GM19455 (cell line): ENCODE results near the gene MCM3.

ENCODE experiments used
- ATAC-seq: cut with Tn5 transposase; IDR thresholded peaks from one replicate; pipeline ENCODE4 v1.9.1; 2021; ENCODE audit not compliant: unreplicated experiment

MCM3 gene

DNA sequence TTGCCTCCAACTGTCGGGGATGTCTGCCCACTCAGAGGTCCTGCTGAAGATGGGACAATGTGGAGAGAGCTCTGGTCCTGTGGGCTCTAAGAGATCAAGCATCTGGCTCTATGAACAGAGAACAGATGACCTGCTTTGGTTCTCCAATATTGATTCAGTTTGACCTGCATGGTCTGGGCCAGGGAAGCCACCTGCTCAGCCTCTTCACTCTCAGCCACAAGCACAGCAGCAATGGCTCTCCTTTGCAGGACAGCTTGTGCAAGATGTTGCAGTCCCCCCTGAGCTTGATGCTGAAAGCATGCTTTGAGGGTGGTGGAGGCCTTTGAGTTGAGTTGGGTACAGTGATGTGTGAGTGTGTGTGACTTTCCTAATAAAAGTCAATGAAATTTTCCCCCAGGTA is 18.6 kb upstream of the MCM3 start:
- ATAC-seq: no peak

DNA sequence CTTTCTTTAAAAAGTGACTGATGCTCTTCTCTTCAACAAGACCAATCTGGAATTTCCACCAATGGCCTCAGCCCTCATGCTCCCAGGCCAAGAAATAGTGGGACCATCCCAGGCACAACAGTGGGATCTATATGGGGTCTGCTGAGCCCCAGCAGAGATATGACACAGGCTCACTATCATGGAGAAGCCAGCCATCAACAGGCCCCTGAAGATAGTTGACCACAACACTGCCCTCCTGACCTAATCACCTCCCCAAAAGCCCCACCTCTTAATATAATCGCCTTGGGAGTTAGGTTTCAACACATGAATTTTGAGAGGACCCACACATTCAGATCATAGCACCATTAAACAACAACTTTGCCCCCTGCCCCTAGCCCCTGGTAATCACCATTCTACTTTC is 16.8 kb upstream of the MCM3 start:
- ATAC-seq: no peak

DNA sequence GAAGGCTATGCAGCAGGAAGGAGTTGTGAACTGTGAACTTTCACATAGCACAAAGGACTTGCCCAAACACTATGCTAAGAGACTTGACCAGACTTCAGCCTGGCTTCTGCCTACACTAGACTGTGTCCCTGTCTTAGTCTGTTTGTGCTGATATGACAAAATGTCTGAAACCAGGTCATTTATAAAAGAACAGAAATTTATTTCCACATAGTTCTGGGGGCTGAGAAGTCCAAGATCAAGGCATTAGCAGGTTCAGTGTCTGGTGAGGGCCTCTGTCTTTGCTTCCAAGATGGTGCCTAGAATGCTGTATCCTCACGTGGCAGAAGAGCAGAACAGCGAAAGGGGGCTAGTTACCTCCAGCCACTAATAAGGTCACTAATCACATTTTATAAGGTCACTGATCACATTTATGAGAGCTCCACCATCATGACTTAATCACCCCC is 16.0 kb upstream of the MCM3 start:
- no peak for ATAC-seq

DNA sequence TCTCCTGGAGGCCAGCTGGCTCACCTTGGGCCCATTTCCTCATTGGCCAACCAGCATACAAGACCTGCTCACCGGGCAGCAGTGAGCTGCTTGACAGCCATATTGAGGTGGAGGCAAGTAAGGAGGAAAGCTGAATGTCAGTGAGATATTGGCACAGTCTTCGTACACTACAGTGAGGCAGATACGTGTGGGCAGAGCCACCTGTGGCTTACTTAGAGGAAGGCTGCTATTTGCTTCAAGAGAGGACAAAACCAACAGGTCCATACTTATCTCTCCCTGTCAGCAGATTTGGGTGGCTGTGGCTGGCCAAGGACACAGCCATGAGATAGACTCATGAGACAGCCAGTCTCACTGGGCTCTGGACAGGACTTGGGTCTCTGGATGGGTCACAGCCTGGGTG is 15.1 kb upstream of the MCM3 start:
- ATAC-seq: no peak

DNA sequence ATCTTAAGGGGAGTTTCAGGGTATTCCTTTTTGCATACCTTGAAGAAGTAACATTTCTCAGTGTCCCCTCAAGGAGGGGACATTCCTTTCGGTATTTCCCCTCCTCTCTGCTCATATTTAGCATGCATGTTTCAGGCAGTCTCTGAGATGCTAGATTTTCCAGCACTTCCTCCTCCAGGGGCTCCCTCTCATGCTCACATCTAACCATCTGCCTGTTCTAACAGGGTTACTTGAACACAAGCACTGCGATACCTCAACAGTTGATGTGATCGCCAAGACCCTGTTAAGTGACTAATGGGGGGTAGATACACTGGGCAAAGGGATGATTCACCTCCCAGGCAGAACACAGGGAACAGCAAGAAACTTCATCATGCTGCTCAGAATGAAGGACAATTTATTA is 12.9 kb upstream of the MCM3 start:
- no peak for ATAC-seq

DNA sequence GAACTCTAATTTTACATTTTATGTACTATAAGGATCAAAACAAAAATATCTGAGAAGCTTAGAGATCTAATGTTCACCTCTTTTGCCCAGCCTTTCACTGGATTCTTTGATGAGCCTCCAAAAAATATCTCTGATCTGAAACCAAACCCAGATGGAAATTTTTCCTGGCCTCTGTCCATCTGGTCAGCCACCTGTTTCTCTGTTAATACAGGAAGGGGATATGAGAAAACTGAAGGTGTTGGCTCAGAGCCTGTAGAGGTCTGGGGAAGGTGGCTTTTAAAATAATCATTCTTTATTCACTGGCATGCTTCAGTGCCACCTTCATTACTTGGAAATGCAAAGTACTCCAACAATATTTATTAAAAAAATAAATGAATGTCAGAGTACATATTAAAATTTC is 8.5 kb upstream of the MCM3 start:
- no peak for ATAC-seq

DNA sequence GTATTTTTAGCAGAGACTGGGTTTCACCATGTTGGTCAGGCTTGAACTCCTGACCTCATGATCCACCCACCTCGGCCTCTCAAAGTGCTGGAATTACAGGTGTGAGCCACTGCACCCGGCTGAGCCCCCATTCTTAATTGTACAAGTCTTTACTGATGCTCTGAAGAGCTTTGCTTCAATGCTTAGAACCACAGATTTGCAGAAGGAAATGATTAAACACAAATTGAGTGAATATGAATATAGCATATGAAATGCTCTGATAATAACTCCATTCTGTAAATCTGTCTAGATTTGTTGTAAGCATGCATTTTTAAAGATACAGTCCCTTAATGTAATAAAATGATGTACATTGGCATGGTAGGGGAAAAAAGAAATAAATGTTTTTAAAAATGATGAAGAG is 4.3 kb upstream of the MCM3 start:
- ATAC-seq: no peak

DNA sequence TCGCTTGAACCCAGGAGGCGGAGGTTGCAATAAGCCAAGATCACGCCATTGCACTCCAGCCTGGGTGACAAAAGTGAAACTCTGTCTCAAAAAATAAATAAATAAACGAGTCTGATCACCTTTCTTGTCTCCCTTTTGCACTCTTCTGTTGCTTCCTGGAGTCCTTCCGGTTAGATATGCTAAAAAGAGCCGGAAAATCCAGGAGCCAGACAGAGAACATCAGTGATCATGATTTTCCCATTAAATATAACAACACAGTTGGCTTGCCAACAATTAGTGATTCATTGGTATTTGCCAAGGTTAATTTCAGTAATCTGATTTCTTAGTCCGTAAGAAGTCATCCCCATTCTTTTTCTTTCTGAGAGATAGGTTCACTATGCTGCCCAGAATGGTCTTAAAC is 3.7 kb upstream of the MCM3 start:
- no peak for ATAC-seq

DNA sequence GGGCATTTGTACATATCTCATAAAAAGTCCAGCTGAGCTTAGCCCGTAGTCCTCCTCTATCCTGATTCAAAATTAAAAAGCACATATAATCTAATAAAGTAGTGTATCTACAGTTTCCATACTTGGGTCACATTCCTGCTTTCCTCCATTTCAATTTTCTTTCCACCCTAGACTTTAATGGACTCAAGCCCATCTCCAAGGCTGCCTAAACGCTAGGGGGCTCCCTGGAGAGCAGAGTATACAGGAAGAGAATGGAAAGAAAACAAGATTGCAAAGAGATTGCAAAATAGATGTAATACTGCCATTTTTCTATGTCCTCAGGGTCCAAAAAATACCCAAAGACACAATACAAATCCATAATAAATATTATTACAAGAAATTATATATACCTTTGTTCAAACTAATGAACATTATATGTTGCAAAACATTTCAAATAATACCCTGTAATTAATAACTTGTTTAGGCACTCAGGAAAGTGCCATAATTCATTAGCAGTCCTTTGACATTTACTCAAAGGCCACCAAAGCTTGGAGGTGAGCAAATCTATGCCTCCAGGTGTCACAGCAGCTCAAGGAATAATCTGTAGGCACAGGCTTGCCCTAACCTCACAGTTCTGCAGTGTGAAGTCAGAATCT is 2.4 kb upstream of the MCM3 start:
- no peak for ATAC-seq

DNA sequence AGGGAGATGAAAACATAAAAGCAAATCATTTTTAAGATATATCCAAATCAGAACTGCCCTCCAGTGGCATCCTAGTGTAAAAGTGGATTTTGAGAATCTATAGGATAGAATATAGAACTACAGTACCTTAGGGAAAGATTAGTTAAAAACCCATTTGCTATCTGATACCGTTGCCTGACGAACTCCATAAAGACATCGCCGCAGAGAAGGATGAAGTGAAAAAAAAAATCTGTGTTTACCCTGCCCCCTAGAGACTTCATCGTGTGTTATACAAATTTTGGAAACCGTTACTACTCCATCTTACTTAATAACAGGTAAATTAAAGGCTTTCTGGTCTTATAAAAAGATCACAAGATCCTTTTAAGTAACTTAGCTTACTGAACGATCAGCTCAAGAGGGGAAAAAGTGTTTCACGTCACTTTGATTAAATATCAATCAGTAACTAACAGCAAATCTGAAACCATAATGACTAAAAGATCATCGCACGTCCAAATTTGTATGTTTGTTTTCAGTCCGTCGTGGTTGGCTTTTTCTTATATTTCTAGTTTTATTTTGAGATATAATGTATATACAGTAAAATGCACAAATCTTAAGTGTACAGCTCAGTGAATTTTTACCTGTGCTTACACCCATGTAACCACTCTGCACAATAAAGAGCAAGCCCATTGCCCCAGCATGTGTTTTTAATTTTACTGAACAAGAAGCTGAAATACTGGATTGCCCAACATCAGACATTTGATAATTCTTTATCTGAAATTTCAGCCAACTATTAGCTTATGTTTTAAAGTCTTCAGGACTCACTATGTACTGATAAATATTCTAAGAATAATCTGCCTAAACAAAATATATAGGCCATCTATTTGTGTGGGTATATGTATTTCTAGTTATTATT is 881 bp upstream of the MCM3 start:
- ATAC-seq: no peak

DNA sequence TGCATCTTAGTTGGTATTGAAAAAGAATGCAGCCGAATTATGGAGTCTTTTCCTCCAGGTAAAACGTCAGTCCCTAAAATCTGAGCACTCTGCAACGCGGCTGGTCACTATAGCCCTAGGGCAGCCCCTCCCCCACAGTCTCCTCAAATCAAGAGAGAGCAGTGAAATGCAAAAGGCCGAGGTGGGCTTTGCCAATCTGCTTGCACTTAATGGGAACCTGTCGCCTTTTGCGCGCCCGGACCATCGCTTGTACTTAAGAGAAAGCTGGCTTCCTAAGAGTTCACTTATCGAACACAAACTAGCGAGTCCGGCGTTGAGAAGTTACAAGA is 447 bp downstream of the MCM3 start:
- ATAC-seq: peak; percentile 8

DNA sequence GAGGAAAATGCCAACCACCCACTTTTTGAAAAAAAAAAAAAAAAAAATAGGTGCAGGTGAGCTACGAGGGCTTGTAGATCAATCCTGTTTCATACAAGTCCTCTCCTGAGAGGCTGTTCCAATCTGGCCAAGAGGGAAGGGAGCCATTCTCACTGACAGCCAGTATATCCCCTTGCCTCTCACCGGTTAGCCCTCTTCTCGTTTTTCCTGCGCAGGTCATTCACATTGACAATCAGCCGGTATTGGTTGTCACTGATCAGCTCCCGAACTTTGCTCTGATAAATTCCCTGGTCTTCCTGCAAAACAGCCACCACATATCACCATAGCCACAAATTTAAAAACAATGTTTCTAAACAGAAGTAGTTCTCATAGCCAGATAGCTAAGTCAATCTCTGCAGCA is 1.4 kb downstream of the MCM3 start:
- no peak for ATAC-seq

DNA sequence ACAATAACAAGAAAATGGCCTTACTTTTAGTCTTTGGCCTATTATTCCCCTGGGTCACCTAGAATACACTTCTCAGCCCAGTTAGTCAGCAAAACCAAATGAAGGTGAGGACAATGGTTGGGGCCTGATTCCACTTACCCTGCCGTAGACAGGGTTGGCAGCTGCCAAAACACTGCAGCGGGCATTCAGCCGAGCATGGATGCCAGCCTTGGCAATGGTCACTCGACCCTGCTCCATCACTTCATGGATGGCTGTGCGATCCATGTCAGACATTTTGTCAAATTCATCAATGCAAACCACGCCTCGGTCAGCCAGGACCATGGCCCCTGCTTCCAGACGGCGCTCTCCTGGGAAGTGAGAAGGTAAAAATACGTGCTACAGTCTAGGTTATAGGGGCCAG is 8.4 kb downstream of the MCM3 start:
- no peak for ATAC-seq

DNA sequence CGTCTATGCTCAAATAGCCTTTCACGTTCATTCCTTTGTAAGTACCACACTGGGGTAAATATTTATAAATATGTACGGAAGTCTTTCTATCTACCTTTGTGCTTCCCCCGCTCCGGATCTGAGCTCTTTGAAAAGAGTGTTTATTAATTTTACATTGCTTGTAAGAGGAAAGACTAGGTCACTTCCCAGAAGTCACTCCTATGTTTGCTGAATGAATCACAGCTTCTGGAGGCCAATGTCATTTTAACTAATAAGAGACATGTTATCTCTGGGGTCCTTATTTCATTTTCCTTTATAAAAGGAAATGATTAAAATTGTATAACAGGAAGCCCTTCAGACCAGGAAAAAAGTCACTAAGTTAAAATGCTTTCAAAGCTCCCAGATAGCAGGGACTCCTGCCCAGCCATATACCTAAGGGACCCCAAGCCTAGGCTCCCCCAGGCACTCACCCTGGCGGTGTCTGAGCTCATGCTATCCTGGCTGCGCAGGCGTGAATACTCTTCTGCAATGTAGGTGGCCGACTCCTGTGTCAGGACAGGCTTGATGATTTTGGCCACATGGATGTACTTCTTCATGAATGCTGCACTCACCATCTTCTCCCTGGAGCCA is 12.6 kb downstream of the MCM3 start:
- ATAC-seq: no peak

DNA sequence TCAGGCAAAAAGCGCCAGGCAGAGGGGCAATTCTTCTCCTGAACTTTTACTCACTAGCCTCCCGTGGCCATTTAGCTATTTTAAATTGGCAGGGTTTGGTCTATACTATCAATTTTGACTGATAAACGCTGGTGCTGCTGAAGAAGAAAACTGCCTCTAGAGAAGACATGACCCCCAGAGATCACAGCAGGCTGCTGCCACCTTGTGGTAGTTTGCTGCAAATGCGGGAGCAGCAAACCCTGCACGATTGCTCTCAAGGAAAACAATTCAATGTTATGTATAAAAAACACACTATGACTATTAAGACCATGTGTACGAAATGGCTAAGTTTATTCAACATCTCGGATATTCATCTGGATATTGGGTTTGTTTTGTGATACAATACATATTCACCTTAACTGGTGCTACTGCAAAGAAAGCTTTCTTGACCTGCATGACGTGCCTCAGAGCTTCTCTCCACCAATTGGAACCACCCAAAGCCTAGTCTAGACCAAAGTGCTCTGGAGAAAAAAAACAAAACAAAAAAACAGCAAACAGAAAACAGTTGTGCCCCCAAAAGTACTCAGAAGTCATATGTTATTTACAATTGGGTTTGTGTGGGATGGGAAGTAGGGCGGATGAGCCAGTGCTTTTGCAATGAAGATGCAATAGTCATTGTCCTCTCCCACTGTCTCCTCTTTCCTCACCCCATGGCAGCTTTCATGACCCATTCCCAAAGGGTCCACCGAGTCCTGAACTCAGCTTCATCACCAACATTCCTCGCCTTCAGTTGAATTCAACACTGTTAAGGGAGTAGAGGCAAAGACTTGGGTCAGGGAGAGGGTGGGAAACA is 20.6 kb downstream of the MCM3 start:
- peak; percentile 74 for ATAC-seq

DNA sequence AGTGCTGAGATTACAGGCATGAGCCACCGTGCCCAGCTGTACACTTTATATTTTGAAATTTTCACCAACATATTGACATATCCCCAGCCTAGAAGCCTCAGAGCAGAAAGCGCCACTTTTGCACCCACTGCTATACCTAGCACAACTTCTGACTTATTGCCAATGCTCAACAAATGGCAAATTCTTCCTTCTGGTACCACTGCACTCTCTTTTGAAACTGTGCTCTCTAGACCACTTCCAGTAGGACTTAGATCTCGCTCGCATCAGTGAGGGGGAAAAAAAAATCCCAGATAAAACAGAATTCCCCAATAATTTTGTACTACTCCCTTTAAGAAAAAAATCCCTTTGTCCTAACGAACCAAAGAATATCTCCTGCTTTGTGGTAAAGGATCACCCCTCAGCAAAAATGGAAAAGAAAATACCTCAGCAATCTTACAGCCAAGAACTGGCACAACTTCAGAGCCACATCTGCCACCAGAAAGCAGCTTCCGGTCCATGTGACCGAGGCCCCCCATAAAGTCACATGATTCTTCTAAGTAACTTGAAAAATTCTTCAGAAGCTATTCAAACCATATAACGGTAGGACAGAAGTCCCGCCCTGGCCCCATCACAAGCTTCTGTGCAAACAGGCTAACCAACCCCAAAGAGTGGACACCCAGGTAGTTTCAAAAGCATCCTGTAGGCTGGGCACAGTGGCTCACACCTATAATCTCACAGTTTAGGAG is 21.8 kb downstream of the MCM3 start:
- ATAC-seq: no peak

DNA sequence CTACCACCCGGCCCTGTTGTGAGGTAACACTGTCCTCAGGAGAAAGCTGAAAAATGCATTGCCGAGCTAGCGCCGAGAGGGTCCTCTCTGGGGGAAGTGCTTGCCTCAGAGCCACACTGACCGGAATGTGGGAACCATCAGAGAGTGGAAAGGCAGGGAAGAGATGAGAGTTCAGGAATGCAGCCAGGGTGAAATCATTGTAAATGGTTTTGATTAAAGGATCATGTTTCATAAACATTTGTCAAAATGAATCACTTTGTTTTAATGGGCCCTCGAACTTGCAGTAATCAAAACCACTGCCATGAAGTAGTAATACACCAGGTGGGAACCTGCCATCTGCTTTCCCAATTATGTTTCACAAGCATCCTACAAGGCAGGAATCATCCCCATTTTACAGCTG is 23.3 kb downstream of the MCM3 start:
- no peak for ATAC-seq

DNA sequence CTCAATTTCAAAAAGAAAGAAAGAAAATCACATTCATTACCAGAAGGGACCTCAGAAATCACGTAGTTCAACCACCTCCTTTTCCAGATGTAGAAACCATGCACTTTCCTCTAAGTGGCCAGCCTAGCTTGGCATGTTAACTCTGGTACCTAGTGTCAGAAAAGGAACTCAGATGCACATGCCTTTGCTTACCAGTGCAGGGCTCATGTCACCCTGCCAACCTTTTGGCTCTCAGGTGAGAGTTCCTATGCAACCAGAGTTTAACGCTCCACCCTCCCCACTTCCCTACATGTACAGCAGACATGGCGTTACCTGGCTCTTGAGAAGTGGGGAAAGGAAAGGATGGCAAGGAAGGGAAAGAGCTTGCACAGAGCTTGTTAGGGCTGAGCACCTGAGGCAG is 23.9 kb downstream of the MCM3 start:
- no peak for ATAC-seq

DNA sequence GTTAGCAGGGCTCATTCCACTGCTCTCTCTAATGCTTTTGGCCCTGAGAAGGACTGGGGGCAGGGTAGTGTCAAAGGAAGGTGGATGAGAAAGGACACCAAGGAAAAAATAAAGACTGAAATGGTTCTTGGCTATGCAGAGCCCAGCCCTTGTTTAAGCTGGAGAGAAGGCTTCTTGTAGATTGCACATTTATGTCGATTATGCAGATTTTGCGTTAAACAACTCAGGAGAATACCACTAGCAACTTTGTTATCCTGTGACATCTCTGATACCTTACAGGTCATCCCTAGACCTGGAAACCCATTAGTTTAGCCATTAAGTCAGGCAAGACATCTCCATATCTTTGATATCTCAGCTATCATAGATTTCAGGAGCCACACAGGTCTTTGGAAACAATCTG is 29.1 kb downstream of the MCM3 start:
- ATAC-seq: no peak

DNA sequence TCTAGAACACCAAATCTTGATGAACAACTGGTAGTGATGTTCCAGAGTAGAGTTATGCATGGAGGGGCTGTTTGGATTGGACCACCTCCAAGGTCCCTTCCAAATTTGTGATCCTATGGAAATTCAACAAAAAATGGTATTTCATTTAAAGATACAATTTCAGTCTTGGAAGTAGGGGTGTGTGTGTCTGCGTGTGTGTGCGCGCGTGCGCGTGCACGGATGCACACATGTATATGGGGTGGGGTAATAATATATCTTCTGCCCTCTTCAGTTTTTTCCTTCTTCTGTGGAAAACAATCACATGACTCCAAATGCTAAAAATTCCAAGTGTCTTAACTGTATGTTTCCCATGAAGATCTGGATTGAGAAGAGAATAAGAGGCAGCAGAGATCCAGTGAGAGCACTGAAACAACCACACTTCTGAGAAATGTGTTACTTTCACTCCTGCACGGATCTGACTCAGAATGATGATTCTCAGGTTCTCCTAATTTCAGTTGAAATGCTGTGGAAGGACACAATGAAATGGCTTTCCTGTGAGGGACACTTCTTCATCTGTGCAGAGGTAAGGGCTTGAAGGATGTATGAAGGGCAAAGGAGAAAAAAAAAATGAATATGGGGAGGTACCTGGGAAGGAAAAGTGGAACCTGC is 29.7 kb downstream of the MCM3 start:
- ATAC-seq: no peak
